Prostate gland (tissue), 2 donors: ENCODE results near the gene EXOSC9.

ENCODE experiments used
- POLR2A ChIP-seq: fragments of 450-650 bp; IDR thresholded peaks from one replicate; pipeline ENCODE4 v1.6.1; 2016; ENCODE audit warnings: antibody characterized with exemption, mild to moderate bottlenecking
- POLR2AphosphoS5 ChIP-seq: sonication (generic); formaldehyde crosslinking; IDR thresholded peaks from one replicate; pipeline ENCODE4 v1.6.1; 2017; ENCODE audit warnings: antibody characterized with exemption
- TF ChIP-seq, protein P1 (sequence below), 4 experiments: fragments of 200-600 bp in 2 of 4; fragments of 450-650 bp in 2 of 4; sonication (generic) in 2 of 4; IDR thresholded peaks; 1 replicate in 3 of 4; 2 replicates in 1 of 4; pipeline ENCODE4 v1.5.1; 2016 to 2019; ENCODE audit warnings: antibody characterized with exemption in 4 of 4, mild to moderate bottlenecking in 2 of 4, moderate library complexity in 2 of 4

DNA sequence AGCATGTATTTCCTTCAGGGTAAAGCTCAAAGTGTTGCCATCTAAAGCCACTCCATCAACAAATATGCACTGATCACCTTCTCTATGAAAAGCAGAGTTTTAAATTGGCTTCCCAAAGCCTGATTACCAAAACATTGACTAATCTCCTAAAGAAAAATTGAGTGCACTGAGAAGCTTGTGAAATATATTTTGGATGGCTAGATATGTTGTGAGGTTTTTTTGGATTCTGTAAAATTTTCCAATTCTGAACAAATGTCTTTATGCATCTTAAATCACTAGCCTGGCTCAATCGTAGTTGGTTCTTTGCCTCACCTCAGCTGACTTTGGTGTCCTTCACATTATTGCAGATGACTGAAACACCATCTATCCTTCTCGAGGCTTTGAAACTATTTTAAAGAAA, 14.9 kb upstream of the EXOSC9 start:
- TF ChIP-seq POLR2A: no peak
- TF ChIP-seq, protein P1, sequence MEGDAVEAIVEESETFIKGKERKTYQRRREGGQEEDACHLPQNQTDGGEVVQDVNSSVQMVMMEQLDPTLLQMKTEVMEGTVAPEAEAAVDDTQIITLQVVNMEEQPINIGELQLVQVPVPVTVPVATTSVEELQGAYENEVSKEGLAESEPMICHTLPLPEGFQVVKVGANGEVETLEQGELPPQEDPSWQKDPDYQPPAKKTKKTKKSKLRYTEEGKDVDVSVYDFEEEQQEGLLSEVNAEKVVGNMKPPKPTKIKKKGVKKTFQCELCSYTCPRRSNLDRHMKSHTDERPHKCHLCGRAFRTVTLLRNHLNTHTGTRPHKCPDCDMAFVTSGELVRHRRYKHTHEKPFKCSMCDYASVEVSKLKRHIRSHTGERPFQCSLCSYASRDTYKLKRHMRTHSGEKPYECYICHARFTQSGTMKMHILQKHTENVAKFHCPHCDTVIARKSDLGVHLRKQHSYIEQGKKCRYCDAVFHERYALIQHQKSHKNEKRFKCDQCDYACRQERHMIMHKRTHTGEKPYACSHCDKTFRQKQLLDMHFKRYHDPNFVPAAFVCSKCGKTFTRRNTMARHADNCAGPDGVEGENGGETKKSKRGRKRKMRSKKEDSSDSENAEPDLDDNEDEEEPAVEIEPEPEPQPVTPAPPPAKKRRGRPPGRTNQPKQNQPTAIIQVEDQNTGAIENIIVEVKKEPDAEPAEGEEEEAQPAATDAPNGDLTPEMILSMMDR (IDR thresholded peaks at IDR 0.05): no peak
- TF ChIP-seq POLR2AphosphoS5: no peak
